Embryonic facial prominence (tissue), 1 donor: ENCODE results near the gene TNFAIP2.
"Not testable (repeated sequence)": the region's sequence is repeated elsewhere in the genome, so short reads cannot be mapped to it uniquely, and the experiment has no call there.

Experiments
- DNase-seq: peaks from one replicate; pipeline ENCODE4 v3.0.0-alpha.2; 2016; ENCODE audit errors: extremely low spot score

TNFAIP2 gene

GRCh38 chr14:103155826-103156394 lies 32.6 kb downstream of the TNFAIP2 start:
- DNase-seq = no peak

GRCh38 chr14:103156651-103157378 lies 33.6 kb downstream of the TNFAIP2 start:
- no peak for DNase-seq

- no peak for DNase-seq
Measured at GRCh38 chr14:103157969-103158368, 34.7 kb downstream of the TNFAIP2 start.

GRCh38 chr14:103158688-103159087 lies 35.4 kb downstream of the TNFAIP2 start:
- no peak for DNase-seq

- no peak for DNase-seq
Measured at GRCh38 chr14:103160321-103161053, 37.2 kb downstream of the TNFAIP2 start.

GRCh38 chr14:103161054-103161397 lies 37.8 kb downstream of the TNFAIP2 start:
- no peak for DNase-seq

- no peak for DNase-seq
Measured at GRCh38 chr14:103163199-103163598, 39.9 kb downstream of the TNFAIP2 start.

- DNase-seq = no peak
Measured at GRCh38 chr14:103164006-103164405, 40.7 kb downstream of the TNFAIP2 start.

- DNase-seq = no peak
Measured at GRCh38 chr14:103164779-103165178, 41.5 kb downstream of the TNFAIP2 start.

GRCh38 chr14:103165323-103165722 lies 42.1 kb downstream of the TNFAIP2 start:
- no peak for DNase-seq

GRCh38 chr14:103169954-103170353 lies 46.7 kb downstream of the TNFAIP2 start:
- DNase-seq = no peak

GRCh38 chr14:103171206-103171605 lies 47.9 kb downstream of the TNFAIP2 start:
- not testable (repeated sequence) for DNase-seq

- DNase-seq = no peak
Measured at GRCh38 chr14:103172921-103173320, 49.7 kb downstream of the TNFAIP2 start.

- DNase-seq = not testable (repeated sequence)
Measured at GRCh38 chr14:103173887-103174286, 50.6 kb downstream of the TNFAIP2 start.

- DNase-seq = not testable (repeated sequence)
Measured at GRCh38 chr14:103176176-103176575, 52.9 kb downstream of the TNFAIP2 start.

- no peak for DNase-seq
Measured at GRCh38 chr14:103177376-103177775, 54.1 kb downstream of the TNFAIP2 start.

- no peak for DNase-seq
Measured at GRCh38 chr14:103178521-103178920, 55.3 kb downstream of the TNFAIP2 start.

GRCh38 chr14:103179094-103179493 lies 55.8 kb downstream of the TNFAIP2 start:
- no peak for DNase-seq

GRCh38 chr14:103180331-103180730 lies 57.1 kb downstream of the TNFAIP2 start:
- DNase-seq = no peak

- no peak for DNase-seq
Measured at GRCh38 chr14:103184046-103184445, 60.8 kb downstream of the TNFAIP2 start.

GRCh38 chr14:103185051-103186029 lies 62.1 kb downstream of the TNFAIP2 start:
- no peak for DNase-seq
